IMR-90 (cell line): ENCODE results near the gene DPAGT1. TPM values are rescaled to one million over a fixed set of nuclear protein-coding genes. Genes with fewer than 3 reads are reported as not detected.

Experiments
- ATAC-seq: fragments of 200-7000 bp; cut with Tn5 transposase; 2 replicates; pipeline ENCODE4 v1.9.1; 2020; ENCODE audit warnings: low read depth, mild to moderate bottlenecking, moderate library complexity
- BruUV-seq: library from RNA; stranded (reverse); fragments of 400-500 nt; replicated peaks from 2 replicates; lab custom pipeline; 2021; lab: Mats Ljungman, UMichigan
- CTCF ChIA-PET: fragments of 300-600 bp; formaldehyde crosslinking; extraction: SDS; loops from one replicate; lab custom pipeline; 2021; ENCODE audit warnings: antibody characterized with exemption; lab: Yijun Ruan, JAX
- POLR2A ChIA-PET: fragments of 300-600 bp; sonication (Branson Sonifier 250); formaldehyde crosslinking; loops from one replicate; lab custom pipeline; 2022; ENCODE audit warnings: antibody characterized with exemption; ENCODE audit not compliant: unreplicated experiment; lab: Charles Lee
- DNase-seq: peaks from one replicate; pipeline ENCODE4 v3.0.0; 2013
- H2AFZ ChIP-seq: replicated peaks from 2 replicates; pipeline ENCODE3; 2013; ENCODE audit warnings: low read length, mild to moderate bottlenecking; ENCODE audit not compliant: poor library complexity
- H2AK5ac ChIP-seq: 2 replicates; pipeline ENCODE4 v1.6.1; 2013; ENCODE audit warnings: low read depth, low read length, inconsistent platforms
- H2AK9ac ChIP-seq: replicated peaks from 2 replicates; pipeline ENCODE3; 2013; ENCODE audit warnings: mild to moderate bottlenecking, low read depth, low read length, moderate library complexity; ENCODE audit not compliant: poor library complexity
- H2BK120ac ChIP-seq: 2 replicates; pipeline ENCODE4 v1.6.1; 2013; ENCODE audit warnings: low read depth, low read length, inconsistent platforms
- H2BK15ac ChIP-seq: 3 replicates; pipeline ENCODE4 v1.6.1; 2013; ENCODE audit warnings: low read depth, low read length, inconsistent platforms
- H2BK20ac ChIP-seq: 2 replicates; pipeline ENCODE4 v1.6.1; 2013; ENCODE audit warnings: low read depth, mild to moderate bottlenecking, inconsistent platforms, low read length, moderate library complexity
- H2BK5ac ChIP-seq: 2 replicates; pipeline ENCODE4 v1.6.1; 2013; ENCODE audit warnings: mild to moderate bottlenecking, low read depth, low read length, inconsistent platforms; ENCODE audit not compliant: poor library complexity, severe bottlenecking
- H3K14ac ChIP-seq: replicated peaks from 2 replicates; pipeline ENCODE4 v1.6.1; 2013; ENCODE audit warnings: low read depth, low read length, inconsistent platforms
- H3K18ac ChIP-seq: 2 replicates; pipeline ENCODE4 v1.6.1; 2013; ENCODE audit warnings: low read depth, low read length, control low read depth
- H3K23ac ChIP-seq: 2 replicates; pipeline ENCODE4 v1.6.1; 2013; ENCODE audit warnings: low read depth, low read length, inconsistent platforms
- H3K27ac ChIP-seq: 2 replicates; pipeline ENCODE4 v1.5.1; 2013; ENCODE audit warnings: mild to moderate bottlenecking, control low read depth, low read length; ENCODE audit not compliant: insufficient read depth
- H3K27me3 ChIP-seq: 2 replicates; pipeline ENCODE4 v1.6.1; 2013; ENCODE audit warnings: low read length; ENCODE audit not compliant: control insufficient read depth, insufficient read depth
- H3K36me3 ChIP-seq: 2 replicates; pipeline ENCODE4 v1.6.1; 2013; ENCODE audit warnings: low read length, mixed read lengths; ENCODE audit not compliant: control insufficient read depth, insufficient read depth
- H3K4ac ChIP-seq: 2 replicates; pipeline ENCODE4 v1.6.1; 2013; ENCODE audit warnings: low read depth, low read length, inconsistent platforms
- H3K4me1 ChIP-seq: 2 replicates; pipeline ENCODE4 v1.6.1; 2013; ENCODE audit warnings: low read length, mixed read lengths; ENCODE audit not compliant: control insufficient read depth, insufficient read depth
- H3K4me2 ChIP-seq: 2 replicates; pipeline ENCODE4 v1.6.1; 2013; ENCODE audit warnings: low read depth, mild to moderate bottlenecking, control low read depth, low read length, moderate library complexity
- H3K4me3 ChIP-seq: 2 replicates; pipeline ENCODE4 v1.5.1; 2013; ENCODE audit warnings: low read depth, mild to moderate bottlenecking, control low read depth, low read length, moderate library complexity; ENCODE audit not compliant: insufficient read depth
- H3K56ac ChIP-seq: 2 replicates; pipeline ENCODE4 v1.6.1; 2013; ENCODE audit warnings: low read length, inconsistent platforms; ENCODE audit not compliant: insufficient read depth; ENCODE audit errors: extremely low read depth
- H3K79me1 ChIP-seq, 2 experiments: 2 replicates each; pipeline ENCODE4 v1.6.1; 2013; ENCODE audit warnings: low read length in 2 of 2, inconsistent platforms in 1 of 2, low read depth in 1 of 2
- H3K9ac ChIP-seq: 2 replicates; pipeline ENCODE4 v1.6.1; 2013; ENCODE audit warnings: low read depth, low read length, control low read depth
- H3K9me1 ChIP-seq: 2 replicates; pipeline ENCODE4 v1.6.1; 2013; ENCODE audit warnings: low read length, inconsistent platforms; ENCODE audit not compliant: insufficient read depth
- H3K9me3 ChIP-seq: 2 replicates; pipeline ENCODE4 v1.6.1; 2013; ENCODE audit warnings: low read length; ENCODE audit not compliant: control insufficient read depth, insufficient read depth
- H4K20me1 ChIP-seq: 2 replicates; pipeline ENCODE4 v1.6.1; 2013; ENCODE audit warnings: low read length, inconsistent platforms; ENCODE audit not compliant: insufficient read depth
- H4K5ac ChIP-seq: 2 replicates; pipeline ENCODE4 v1.6.1; 2013; ENCODE audit warnings: mild to moderate bottlenecking, low read depth, low read length, control low read depth
- H4K8ac ChIP-seq, 2 experiments: 2 replicates each; pipeline ENCODE4 v1.6.1; 2013; ENCODE audit warnings: low read depth in 2 of 2, low read length in 2 of 2, control low read depth in 1 of 2, inconsistent platforms in 1 of 2
- H4K91ac ChIP-seq: 2 replicates; pipeline ENCODE4 v1.6.1; 2013; ENCODE audit warnings: low read depth, low read length, inconsistent platforms; ENCODE audit not compliant: insufficient read depth
- CEBPB ChIP-seq: IDR thresholded peaks from 2 replicates; pipeline ENCODE4 v1.6.1; 2012; ENCODE audit warnings: low read depth, low read length, improper control_type of control experiment
- CTCF ChIP-seq: conservative IDR thresholded peaks from 2 replicates; pipeline ENCODE4 v1.5.1; 2012; ENCODE audit warnings: mild to moderate bottlenecking, low read depth, low read length, improper control_type of control experiment
- NFE2L2 ChIP-seq: fragments of 150-350 bp; IDR thresholded peaks from 2 replicates; pipeline ENCODE4 v1.6.1; 2016; ENCODE audit warnings: low read depth, mild to moderate bottlenecking, low read length
- RAD21 ChIP-seq: IDR thresholded peaks from 2 replicates; pipeline ENCODE4 v1.6.1; 2012; ENCODE audit warnings: low read length, improper control_type of control experiment
- RCOR1 ChIP-seq: IDR thresholded peaks from 2 replicates; pipeline ENCODE4 v1.6.1; 2012; ENCODE audit warnings: mild to moderate bottlenecking, low read length, improper control_type of control experiment; ENCODE audit not compliant: insufficient replicate concordance
- SMC3 ChIP-seq: fragments of 150-350 bp; IDR thresholded peaks from 2 replicates; pipeline ENCODE4 v1.6.1; 2016; ENCODE audit warnings: low read depth, mild to moderate bottlenecking, antibody characterized with exemption, low read length, moderate library complexity
- USF2 ChIP-seq: fragments of 150-350 bp; IDR thresholded peaks from 2 replicates; pipeline ENCODE4 v1.6.1; 2017; ENCODE audit warnings: mild to moderate bottlenecking, antibody characterized with exemption, low read length, low read depth
- WGBS, 2 experiments: methylation state at CpG; one replicate each; pipeline versions ENCODE4 v1.1.5 to v1.1.7; 2013; ENCODE audit warnings: missing lambda C conversion rate in 2 of 2; ENCODE audit not compliant: insufficient read length in 1 of 2; ENCODE audit errors: extremely low coverage in 2 of 2; 5-methylcytosine and 5-hydroxymethylcytosine counted together
- dilution Hi-C: fragments of 300-500 bp; cut with HindIII; formaldehyde crosslinking; loops from one replicate; pipeline ENCODE4 v1.14.3; 2018; ENCODE audit warnings: low sequenced_read_pairs; ENCODE audit not compliant: unreplicated experiment
- in situ Hi-C: fragments of 300-500 bp; cut with MboI; formaldehyde crosslinking; loops from 3 replicates; pipeline ENCODE4 v1.14.3; 2019; ENCODE audit warnings: low sequenced_read_pairs, inconsistent platforms, mixed read lengths
- intact Hi-C: fragments of 100-400 bp; cut with micrococcal nuclease; formaldehyde crosslinking; loops from 2 replicates; pipeline ENCODE4 v1.10.0; 2022
- polyA plus RNA-seq, 3 experiments: library from polyadenylated mRNA; depleted of rRNA; stranded (reverse); fragments of >200 nt; gene quantifications; 2 replicates each; pipeline ENCODE4 v1.2.3, GENCODE V29; 2012; ENCODE audit warnings: low replicate concordance in 1 of 3
- total RNA-seq: library from RNA; depleted of rRNA; stranded (reverse); fragments of >200 nt; gene quantifications from 2 replicates; pipeline ENCODE4 v1.2.3, GENCODE V29; 2012

The DPAGT1 gene
- total and polyA plus RNA-seq, 2 of the 4 experiments (the other 2 are of a cell fraction): 15.2 to 53.4 TPM

GRCh38 chr11:119067371-119068222, 34.1 kb downstream of the DPAGT1 start, which contains the start of gene VPS11 (continued):
- TF ChIP-seq USF2 (peak; percentile 99), CEBPB (no peak), NFE2L2 (no peak)

GRCh38 chr11:119065369-119065768, 36.3 kb downstream of the DPAGT1 start:
- Histone ChIP-seq H3K79me1 (peaks cover 23 to 50% of the 10 kb centered on the region in 2 experiments), H3K4me3 (no peak overlapping the region), H2AK5ac (peak overlapping the region; percentile 2; the same call in 1 of the 2 replicates), H3K14ac (no peak overlapping the region), H2BK120ac (no peak overlapping the region), H3K9me3 (no peaks in the 10 kb centered on the region), H3K4me2 (no peak overlapping the region), H3K9me1 (peaks cover 6% of the 10 kb centered on the region; the same call in 1 of the 2 replicates), H4K91ac (no peak overlapping the region), H3K27ac (no peak overlapping the region), H4K20me1 (no peaks in the 10 kb centered on the region; the same call in 1 of the 2 replicates), H2BK15ac (no peak overlapping the region), H3K9ac (no peak overlapping the region), H2BK5ac (no peak overlapping the region), H3K27me3 (no peaks in the 10 kb centered on the region), H3K36me3 (peaks cover 5% of the 10 kb centered on the region), H2AFZ (no peak overlapping the region), H3K4ac (no peak overlapping the region), H4K5ac (no peak overlapping the region), H3K18ac (no peak overlapping the region), H3K4me1 (peaks cover 9% of the 10 kb centered on the region), H3K23ac (no peak overlapping the region), H3K56ac (no peak overlapping the region), H2BK20ac (no peak overlapping the region), H4K8ac (no peak overlapping the region), H2AK9ac (no peak overlapping the region)
- dilution Hi-C loops (no loop called here), in situ Hi-C loops (no loop called here), intact Hi-C loops (no loop called here)
- peak; percentile 40 for DNase-seq
- peak; percentile 34 for TF ChIP-seq RAD21
- TF ChIP-seq CTCF: peak; percentile 47
- no peak for TF ChIP-seq RCOR1
- peak; percentile 31; the same call in 1 of the 2 replicates for TF ChIP-seq SMC3
- no TSS peak for BruUV-seq
- ATAC-seq: no peak
- WGBS, 2 experiments: 56% methylated on average over 3 of the region's 4 CpGs; no CpG with 5 or more reads in 1 of the 2 experiments
- POLR2A ChIA-PET: no interaction called here
- CTCF ChIA-PET: interaction anchor here (1.0 kb wide), 1 partner anchor 18 kb away, joined by 5 read pairs; no protein-coding TSS in a partner anchor
